Nephron (organoid): ENCODE data around the gene BAHCC1.
"Not testable (repeated sequence)": the region's sequence is repeated elsewhere in the genome, so short reads cannot be mapped to it uniquely, and the experiment has no call there.

Experiments used
- H3K27ac Mint-ChIP-seq, 3 experiments: 2 replicates each; pipeline ENCODE4 v1.8.0; 2020; ENCODE audit warnings: mixed read lengths in 3 of 3, mild to moderate bottlenecking in 2 of 3, moderate library complexity in 1 of 3
- H3K27me3 Mint-ChIP-seq: 2 replicates; pipeline ENCODE4 v1.8.0; 2021; ENCODE audit warnings: low read depth, mild to moderate bottlenecking, moderate library complexity, mixed read lengths
- H3K36me3 Mint-ChIP-seq: 2 replicates; pipeline ENCODE4 v1.8.0; 2020; ENCODE audit warnings: low read depth, mixed read lengths
- H3K4me1 Mint-ChIP-seq: 2 replicates; pipeline ENCODE4 v1.8.0; 2020; ENCODE audit warnings: mixed read lengths
- H3K4me3 Mint-ChIP-seq, 3 experiments: 2 replicates each; pipeline ENCODE4 v1.8.0; 2020; ENCODE audit warnings: mild to moderate bottlenecking in 3 of 3, mixed read lengths in 3 of 3, moderate library complexity in 2 of 3
- H3K9me3 Mint-ChIP-seq: 2 replicates; pipeline ENCODE4 v1.8.0; 2020; ENCODE audit warnings: mixed read lengths
- TF ChIP-seq, protein P1 (sequence below), 3 experiments: fragments of 200-600 bp; sonication (generic); IDR thresholded peaks; one replicate each; pipeline ENCODE4 v1.5.0; 2021; ENCODE audit warnings: antibody characterized with exemption in 3 of 3; ENCODE audit not compliant: unreplicated experiment in 3 of 3

BAHCC1 gene

DNA sequence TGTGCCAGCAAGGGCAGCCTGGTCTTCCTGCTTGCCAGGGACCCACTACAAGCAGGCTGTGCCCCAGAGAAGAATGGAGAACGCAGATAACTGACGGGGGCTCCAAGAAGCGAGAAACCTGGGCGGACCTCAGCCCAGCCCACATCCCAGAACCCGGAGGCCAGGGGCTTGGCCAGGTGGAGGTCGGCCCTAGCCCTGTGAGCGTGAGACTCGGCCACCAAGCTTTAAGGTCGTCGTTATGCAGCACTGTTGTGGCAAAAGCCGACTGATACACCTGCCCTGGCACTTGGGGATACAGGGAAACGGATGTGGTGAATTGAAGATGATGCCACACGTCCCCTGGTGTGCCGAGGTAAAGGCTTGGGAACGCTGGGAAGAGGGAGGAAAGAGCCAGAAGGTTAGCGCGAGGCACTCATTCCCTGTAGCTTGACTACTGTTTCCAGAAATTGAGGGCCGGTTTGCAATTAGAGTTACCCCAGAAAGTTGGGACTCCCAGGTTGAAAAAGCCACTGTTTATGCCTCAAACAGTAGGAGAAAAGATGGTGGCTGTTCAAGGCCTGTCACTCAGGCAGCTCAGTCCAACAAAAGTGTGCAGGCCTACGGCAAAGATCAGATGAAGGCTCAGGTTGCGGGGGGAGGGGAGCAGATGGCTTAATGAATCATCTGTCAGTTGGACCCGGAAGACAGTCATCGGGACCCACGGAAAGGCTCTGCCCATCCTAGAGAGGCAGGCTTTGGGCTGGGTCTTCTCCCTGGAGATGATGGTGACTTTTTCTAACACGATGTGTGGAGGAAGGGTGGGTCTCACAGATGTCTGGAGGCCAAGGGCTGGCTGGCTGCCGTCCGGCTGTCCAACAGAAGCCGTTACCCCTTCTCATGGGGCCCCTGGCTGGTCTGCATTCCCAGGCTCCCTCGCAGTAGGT is 45.6 kb upstream of the BAHCC1 start:
- Mint-ChIP-seq H3K4me3 (peak overlapping the region; percentile 30 to 58 (median 36)), H3K36me3 (no peaks in the 10 kb centered on the region), H3K9me3 (no peaks in the 10 kb centered on the region), H3K27ac (peak overlapping the region; percentile 55 to 73 (median 57)), H3K27me3 (peaks cover 4% of the 10 kb centered on the region), H3K4me1 (peaks cover 33% of the 10 kb centered on the region)
- TF ChIP-seq, protein P1, sequence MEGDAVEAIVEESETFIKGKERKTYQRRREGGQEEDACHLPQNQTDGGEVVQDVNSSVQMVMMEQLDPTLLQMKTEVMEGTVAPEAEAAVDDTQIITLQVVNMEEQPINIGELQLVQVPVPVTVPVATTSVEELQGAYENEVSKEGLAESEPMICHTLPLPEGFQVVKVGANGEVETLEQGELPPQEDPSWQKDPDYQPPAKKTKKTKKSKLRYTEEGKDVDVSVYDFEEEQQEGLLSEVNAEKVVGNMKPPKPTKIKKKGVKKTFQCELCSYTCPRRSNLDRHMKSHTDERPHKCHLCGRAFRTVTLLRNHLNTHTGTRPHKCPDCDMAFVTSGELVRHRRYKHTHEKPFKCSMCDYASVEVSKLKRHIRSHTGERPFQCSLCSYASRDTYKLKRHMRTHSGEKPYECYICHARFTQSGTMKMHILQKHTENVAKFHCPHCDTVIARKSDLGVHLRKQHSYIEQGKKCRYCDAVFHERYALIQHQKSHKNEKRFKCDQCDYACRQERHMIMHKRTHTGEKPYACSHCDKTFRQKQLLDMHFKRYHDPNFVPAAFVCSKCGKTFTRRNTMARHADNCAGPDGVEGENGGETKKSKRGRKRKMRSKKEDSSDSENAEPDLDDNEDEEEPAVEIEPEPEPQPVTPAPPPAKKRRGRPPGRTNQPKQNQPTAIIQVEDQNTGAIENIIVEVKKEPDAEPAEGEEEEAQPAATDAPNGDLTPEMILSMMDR (IDR thresholded peaks at IDR 0.05; ENCODE audit: unreplicated experiment in 3 of 3), result no peak

DNA sequence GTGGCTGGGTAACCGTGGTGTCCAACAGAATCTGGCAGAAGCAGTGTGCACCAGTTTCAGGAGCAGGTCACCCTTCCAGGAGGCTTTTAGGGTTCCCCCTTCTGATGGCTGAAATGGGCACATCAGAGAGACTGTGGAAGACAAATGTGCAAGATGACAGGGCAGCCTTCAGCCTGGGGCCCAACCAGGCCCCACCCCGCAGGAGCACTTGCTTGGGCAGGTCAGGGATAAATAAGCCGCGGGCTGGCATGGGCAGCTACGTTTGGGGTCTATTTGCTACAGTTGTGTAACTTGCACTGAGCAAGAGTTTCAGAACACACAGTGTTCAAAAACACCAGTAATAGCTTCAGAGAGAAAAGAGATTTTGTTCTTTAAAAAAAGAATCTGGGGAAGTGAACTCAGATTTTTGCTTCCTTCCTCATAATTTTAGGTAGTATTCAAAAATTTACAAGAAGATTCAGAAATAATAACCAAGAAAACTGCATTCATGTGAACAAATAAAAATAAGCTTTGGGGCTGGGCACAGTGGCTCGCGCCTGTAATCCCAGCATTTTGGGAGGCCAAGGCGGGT is 44.9 kb upstream of the BAHCC1 start:
- peaks cover 39% of the 10 kb centered on the region for H3K4me1 Mint-ChIP-seq
- H3K9me3 Mint-ChIP-seq, result no peaks in the 10 kb centered on the region
- peaks cover 8% of the 10 kb centered on the region for H3K27me3 Mint-ChIP-seq
- H3K36me3 Mint-ChIP-seq, result no peaks in the 10 kb centered on the region
- peak overlapping the region; percentile 55 to 73 (median 57) for H3K27ac Mint-ChIP-seq
- TF ChIP-seq, protein P1 (IDR thresholded peaks at IDR 0.05; ENCODE audit: unreplicated experiment in 3 of 3), result no peak
- H3K4me3 Mint-ChIP-seq, result peak overlapping the region in 2 of 3 experiments; percentile 17 to 30

DNA sequence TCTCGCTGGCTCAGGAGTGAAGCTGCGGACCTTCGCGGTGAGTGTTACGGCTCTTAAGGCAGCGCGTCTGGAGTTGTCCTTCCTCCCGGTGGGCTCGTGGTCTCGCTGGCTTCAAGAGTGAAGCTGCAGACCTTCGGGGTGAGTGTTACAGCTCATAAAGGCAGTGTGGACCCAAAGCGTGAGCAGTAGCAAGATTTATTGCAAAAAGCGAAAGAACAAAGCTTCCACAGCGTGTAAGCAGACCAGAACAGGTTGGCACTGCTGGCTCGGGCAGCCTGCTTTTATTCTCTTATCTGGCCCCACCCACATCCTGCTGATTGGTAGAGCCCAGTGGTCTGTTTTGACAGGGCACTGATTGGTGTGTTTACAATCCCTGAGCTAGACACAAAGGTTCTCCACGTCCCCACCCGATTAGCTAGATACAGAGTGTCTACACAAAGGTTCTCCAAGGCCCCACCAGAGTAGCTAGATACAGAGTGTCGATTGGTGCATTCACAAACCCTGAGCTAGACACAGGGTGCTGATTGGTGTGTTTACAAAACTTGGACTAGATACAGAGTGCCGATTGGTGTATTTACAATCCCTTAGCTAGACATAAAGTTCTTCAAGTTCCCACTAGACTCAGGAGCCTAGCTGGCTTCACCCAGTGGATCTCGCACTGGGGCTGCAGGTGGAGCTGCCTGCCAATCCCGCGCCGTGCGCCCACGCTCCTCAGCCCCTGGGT is 43.8 kb upstream of the BAHCC1 start:
- H3K27ac Mint-ChIP-seq, result peak overlapping the region; percentile 50 to 76 (median 59)
- not testable (repeated sequence) for H3K9me3 Mint-ChIP-seq, H3K36me3 Mint-ChIP-seq, H3K27me3 Mint-ChIP-seq
- H3K4me3 Mint-ChIP-seq, result peak overlapping the region in 1 of 3 experiments; percentile 78
- peaks cover 39% of the 10 kb centered on the region for H3K4me1 Mint-ChIP-seq

DNA sequence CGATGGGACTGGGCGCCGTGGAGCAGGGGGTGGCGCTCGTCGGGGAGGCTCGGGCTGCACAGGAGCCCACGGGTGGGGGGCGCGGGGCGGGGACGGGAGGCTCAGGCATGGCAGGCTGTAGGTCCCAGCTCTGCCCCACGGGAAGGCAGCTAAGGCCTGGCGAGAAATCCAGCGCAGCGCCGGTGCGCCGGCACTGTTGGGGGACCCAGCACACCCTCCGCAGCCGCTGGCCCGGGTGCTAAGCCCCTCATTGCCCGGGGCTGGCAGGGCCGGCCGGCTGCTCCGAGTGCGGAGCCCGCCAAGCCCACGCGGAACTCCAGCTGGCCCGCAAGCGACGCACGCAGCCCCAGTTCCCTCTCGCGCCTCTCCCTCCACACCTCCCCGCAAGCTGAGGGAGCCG is 43.2 kb upstream of the BAHCC1 start:
- H3K36me3 Mint-ChIP-seq, H3K9me3 Mint-ChIP-seq, H3K27ac Mint-ChIP-seq, H3K4me3 Mint-ChIP-seq, H3K27me3 Mint-ChIP-seq: not testable (repeated sequence)
- peaks cover 39% of the 10 kb centered on the region for H3K4me1 Mint-ChIP-seq

DNA sequence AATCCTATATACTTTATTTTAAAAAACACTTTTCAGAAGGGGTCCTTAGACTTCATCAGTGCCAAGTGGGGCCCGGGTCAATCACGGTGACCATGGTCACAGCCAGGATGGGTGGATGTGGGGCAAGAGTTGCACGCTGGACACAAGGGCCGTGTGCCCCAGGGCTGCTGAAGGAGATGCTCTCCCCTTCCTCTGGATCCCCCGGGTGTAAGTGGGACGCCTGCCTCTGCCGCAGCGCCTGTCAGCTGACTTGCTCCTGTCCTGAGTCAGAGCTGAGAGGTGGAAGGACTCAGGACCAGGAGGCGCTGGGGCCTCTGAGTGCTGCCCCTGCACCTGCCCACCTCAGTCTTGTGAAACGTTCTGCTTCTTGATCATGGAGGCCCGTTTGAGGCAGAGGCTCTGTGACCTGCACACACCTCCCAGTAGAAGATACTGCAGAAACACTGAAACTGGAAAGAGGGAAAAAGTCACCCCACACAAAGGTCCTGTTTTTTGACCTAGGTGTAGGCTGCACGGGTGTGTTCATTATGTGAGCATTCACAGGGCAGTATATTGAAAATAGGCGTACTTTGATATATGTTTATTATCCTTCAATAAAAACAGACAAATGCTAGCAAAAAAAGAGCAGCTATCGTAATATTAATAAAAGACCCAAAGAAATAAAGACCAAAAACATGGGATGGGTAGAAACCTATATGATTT is 40.9 kb upstream of the BAHCC1 start:
- TF ChIP-seq, protein P1 (IDR thresholded peaks at IDR 0.05; ENCODE audit: unreplicated experiment in 3 of 3), result no peak
- no peaks in the 10 kb centered on the region for H3K9me3 Mint-ChIP-seq
- H3K27me3 Mint-ChIP-seq, result peaks cover 12% of the 10 kb centered on the region
- no peaks in the 10 kb centered on the region for H3K36me3 Mint-ChIP-seq
- H3K4me1 Mint-ChIP-seq, result peaks cover 37% of the 10 kb centered on the region
- H3K27ac Mint-ChIP-seq, result no peak overlapping the region
- H3K4me3 Mint-ChIP-seq, result no peak overlapping the region

DNA sequence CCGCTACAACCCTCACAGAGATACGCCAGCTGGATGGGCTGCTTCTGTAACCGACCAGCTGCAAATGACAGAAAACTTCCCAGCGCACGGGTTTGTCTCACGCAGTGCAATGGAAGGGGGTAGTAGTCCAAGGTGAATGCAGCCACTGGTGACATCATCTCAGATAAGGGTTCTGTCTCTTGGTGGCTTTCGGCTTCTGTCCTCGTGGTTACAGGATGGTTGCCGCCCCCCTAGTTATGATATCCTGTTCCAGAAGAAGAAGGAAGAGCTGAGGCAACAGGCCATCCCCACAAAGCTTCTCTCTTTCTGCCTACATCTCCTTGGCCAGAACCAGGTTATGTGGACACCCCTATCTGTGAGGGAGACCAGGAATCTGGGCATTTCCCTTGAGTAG is 40.3 kb upstream of the BAHCC1 start:
- no peaks in the 10 kb centered on the region for H3K9me3 Mint-ChIP-seq
- peaks cover 12% of the 10 kb centered on the region for H3K27me3 Mint-ChIP-seq
- H3K27ac Mint-ChIP-seq, result no peak overlapping the region
- H3K36me3 Mint-ChIP-seq, result no peaks in the 10 kb centered on the region
- no peak overlapping the region for H3K4me3 Mint-ChIP-seq
- TF ChIP-seq, protein P1 (IDR thresholded peaks at IDR 0.05; ENCODE audit: unreplicated experiment in 3 of 3), result no peak
- H3K4me1 Mint-ChIP-seq, result peaks cover 35% of the 10 kb centered on the region
